ENCODE results near the gene KBTBD13.
"Not testable (repeated sequence)": the region's sequence is repeated elsewhere in the genome, so short reads cannot be mapped to it uniquely, and the experiment has no call there.

Gene KBTBD13

DNA sequence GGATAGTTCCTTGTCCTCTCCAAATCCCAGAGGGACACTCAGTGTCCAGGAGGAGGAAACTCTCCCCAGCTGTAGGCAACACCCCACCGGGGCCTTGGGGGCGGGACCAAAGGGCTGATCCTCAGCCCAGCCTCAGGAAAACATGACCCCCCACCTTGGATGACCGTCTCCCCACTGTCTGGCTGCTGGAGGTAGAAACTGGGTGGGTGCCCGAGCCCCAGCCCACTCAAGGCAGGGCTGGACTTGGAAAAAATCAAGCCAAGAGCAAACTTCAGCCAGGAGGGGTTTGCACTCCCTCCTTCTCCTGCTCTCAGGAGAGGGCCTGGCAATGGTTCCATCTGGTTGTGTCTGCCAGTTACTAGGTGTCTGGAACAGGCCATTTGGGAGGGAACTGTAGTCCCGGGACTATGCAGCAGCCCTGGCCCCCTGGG is 5.2 kb upstream of the KBTBD13 start:
- DNase-seq: no peak

DNA sequence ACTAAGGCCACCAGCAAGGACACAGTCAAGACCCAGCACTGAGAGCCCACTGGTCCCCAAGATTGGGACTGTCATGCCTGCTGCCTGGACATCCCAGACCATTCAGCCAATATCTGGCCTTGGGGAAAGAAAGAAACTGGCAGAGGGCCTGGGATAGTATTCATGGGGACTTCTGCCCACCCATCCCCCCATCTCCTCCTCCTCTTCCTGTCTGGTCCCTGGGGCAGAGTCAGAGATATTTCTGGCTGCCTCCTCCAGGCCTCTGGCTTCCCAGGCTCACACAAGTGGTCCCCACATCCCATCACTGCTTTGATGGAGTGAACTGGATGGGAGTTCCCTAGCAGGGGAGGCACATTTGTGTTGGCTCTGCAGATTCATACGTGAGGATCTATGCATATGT is 4.5 kb upstream of the KBTBD13 start:
- DNase-seq: no peak

DNA sequence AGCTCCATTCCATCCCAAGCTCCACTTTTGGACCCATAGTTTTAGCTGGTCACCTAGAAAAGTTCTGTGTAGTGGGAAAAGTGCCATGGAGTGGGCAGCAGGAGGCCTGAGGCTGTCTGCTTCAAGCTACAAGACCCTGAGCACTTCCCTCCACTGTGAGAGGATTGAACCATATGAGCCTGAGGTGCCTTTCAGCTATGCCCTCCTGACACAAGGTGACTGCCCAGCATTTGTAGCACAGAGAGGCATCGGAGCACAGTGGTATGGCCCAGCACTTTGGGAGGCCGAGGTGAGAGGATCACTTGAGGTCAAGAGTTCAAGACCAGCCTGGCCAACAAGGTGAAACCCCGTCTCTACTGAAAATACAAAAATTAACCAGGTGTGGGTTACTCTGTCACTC is 3.9 kb upstream of the KBTBD13 start:
- DNase-seq: no peak

DNA sequence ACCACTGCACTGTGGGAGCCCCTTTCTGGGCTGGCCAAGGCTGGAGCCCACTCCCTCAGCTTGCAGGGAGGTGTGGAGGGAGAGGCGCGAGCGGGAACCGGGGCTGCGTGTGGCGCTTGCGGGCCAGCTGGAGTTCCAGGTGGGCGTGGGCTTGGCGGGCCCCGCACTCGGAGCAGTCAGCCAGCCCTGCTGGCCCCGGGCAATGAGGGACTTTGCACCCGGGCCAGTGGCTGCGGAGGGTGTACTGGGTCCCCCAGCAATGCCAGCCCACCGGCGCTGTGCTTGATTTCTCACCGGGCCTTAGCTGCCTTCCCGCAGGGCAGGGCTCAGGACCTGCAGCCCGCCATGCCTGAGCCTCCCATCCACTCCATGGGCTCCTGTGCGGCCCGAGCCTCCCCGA is 1.6 kb upstream of the KBTBD13 start:
- DNase-seq: not testable (repeated sequence)

DNA sequence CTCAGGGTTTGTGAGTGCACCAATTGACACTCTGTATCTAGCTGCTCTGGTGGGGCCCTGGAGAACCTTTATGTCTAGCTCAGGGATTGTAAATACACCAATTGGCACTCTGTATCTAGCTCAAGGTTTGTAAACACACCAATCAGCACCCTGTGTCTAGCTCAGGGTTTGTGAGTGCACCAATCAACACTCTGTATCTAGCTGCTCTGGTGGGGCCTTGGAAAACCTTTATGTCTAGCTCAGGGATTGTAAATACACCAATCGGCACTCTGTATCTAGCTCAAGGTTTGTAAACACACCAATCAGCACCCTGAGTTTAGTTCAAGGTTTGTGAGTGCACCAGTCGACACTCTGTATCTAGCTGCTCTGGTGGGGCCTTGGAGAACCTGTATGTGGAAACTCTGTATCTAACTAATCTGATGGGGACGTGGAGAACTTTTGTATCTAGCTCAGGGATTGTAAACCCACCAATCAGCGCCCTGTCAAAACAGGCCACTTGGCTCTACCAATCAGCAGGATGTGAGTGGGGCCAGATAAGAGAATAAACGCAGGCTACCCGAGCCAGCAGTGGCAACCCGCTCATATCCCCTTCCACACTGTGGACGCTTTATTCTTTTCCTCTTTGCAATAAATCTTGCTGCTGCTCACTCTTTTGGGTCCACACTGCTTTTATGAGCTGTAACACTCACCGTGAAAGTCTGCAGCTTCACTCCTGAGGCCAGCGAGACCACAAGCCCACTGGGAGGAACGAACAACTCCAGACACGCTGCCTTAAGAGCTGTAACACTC is 745 bp upstream of the KBTBD13 start:
- not testable (repeated sequence) for DNase-seq

DNA sequence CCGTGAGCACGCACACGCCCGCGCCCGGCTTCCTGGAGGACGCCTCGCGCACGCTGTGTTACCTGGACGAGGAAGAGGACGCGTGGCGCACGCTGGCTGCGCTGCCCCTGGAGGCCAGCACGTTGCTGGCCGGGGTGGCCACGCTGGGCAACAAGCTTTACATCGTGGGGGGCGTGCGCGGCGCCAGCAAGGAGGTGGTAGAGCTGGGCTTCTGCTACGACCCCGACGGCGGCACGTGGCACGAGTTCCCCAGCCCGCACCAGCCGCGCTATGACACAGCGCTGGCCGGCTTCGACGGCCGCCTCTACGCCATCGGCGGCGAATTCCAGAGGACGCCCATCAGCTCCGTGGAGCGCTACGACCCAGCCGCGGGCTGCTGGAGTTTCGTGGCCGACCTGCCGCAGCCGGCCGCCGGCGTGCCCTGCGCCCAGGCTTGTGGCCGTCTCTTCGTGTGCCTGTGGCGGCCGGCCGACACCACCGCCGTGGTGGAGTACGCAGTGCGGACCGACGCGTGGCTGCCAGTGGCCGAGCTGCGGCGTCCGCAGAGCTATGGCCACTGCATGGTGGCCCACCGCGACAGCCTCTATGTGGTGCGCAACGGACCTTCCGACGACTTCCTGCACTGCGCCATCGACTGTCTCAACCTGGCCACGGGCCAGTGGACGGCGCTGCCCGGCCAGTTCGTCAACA is 890 bp downstream of the KBTBD13 start:
- no peak for DNase-seq

DNA sequence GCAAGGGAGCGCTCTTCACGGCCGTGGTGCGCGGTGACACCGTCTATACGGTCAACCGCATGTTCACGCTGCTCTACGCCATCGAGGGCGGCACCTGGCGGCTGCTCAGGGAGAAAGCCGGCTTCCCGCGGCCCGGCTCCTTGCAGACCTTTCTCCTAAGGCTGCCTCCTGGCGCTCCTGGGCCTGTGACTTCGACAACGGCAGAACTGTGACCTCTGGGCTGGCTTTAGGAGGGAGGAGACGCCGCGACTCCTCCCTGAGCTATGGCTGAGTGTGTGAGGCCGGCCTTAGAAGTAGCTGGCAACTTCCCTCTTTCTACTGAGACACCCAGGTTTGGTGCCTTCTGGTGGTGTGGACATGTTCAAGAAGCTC is 1.4 kb downstream of the KBTBD13 start:
- DNase-seq: peak; percentile 37

DNA sequence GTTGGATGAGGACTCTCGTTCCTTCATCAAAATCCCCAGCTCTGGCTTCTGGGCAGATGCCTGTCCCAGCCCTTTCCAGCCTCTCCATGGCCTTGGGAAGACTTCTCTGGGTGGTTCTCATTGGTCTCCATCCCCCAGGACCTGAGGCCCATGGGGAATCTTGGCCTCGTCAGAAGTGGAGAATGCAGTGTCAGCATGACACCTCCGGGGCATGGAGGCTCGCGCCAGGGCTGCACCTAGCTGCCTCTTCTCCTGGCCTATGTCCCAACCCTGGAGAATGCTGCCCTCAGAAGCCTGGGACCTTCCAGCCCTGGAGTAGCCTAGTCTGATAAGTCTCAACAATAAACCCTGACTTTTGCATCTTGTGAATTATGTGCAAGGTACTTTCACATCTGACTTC is 3.0 kb downstream of the KBTBD13 start:
- DNase-seq: no peak

DNA sequence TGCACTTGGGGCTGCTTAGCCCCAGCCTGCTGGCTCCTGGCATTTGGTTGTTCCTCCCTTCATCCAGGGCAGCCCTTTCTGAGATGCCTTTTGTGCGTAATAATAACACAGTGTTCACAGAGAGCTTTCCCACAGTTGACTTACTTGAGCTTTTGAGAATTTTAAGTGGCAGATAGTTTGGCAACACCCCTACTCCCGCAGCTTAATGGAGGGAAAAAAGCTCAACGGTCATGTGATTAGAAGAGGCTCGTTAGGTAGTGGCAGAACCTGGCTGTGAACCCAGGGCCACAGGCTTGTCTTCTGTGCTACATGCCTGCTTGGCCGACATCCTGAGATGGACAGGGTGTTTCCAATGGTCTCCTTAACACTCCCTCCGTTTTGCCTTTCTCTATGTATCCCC is 4.7 kb downstream of the KBTBD13 start:
- DNase-seq: no peak

DNA sequence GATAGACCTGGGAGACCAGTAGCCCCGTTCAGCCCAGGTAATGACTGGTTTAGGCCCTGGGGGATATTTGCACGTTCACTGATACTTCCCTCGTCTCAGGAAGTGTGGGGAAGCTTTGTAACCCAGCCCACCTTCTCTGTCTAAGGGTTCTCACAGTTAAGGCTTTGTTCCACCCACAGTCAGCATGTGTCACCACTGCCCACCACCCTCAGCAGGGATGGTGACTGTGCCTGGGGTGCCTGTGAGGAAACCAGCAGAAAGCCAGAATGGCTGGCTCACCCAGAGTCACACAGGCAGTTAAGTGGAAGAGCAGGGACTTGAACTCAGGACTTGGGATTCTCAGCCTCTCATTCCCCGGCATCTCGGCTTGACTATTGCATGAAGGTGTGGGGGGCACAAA is 5.2 kb downstream of the KBTBD13 start:
- DNase-seq: peak; percentile 50

DNA sequence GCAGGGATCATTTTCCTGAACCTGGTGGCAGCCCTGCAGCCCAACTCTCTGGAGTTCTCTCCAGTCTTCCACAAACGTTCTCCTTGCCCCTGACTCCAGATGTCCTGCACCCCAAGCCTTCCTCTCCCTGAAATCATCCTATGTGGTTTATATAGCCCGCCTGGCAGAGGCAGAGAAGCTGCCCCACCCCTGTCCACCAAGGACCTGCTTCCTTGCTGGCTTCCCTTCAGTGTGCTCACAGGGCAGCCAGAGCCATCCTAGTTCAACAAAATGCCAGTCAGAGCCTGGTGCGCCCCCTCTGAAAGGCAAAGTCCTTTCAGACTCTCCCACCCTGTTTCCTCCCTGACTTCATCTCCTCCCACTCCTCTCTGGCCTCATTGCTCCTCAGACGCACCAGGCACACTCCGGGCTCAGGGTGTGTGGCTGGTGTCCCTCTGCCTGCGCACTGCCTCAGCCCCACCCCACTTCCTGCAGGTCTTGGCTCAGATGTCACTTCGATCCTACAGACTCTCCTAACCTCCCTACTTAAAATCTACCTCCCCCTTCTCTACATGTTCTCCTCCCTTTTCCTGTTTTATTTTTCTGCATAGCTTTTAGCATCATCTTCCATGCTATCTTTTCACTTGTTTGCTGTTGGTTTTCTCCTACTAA is 5.9 kb downstream of the KBTBD13 start:
- DNase-seq: peak; percentile 51

DNA sequence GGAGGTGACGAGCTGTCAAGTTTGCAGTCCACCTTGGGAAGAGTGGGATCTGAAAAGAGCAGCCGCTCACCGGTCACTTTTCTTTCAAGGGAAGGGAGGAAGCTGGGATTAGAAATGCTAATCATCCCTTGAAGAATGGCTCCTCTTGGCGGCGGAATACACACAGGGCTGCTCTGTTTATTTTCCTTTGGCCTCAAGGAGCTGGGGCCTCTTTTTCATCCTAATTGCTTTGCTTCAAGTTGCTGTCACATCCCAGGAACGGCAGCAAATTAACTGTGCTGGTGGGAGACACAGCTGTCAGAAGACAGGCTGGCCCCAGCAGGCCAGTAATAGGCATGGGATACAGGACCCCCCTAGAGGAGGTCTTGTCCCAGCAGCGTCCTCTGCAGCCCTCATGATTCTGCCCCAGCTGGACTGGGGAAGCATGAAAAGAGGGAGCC is 6.7 kb downstream of the KBTBD13 start:
- DNase-seq: no peak

DNA sequence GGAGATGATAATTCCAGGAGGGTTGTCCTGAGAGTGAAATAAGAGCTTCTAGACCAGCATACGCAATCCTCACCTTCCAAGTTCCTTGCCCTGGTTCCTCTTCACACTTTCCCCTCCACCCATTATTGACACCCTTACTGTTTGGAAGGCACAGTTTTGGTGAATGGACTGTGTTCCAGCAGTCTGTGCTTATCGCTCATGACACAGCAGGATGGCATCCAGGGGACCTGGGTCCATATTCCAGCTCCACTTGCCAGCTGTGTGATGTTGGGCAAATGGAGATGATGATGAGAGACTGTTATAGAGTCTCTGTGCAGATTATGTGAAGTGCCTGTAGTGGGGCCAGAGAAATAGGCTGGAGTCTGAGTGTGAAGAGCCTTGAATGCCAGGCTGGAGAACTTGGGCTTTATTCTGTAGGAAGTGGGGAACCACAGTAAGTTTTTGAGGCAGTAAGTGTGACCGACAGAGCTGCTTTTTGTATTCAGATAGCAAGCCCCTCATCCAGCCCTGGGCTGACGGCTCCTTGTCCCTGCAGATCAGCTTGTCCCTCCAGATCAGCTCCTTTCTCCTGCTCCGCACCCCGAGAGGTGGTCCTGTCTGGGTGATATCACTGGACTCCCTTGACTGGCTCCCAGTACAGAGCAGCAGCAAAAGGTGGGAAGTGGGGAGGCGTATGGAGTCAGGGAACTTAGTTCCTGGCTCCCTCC is 8.1 kb downstream of the KBTBD13 start:
- DNase-seq: no peak

DNA sequence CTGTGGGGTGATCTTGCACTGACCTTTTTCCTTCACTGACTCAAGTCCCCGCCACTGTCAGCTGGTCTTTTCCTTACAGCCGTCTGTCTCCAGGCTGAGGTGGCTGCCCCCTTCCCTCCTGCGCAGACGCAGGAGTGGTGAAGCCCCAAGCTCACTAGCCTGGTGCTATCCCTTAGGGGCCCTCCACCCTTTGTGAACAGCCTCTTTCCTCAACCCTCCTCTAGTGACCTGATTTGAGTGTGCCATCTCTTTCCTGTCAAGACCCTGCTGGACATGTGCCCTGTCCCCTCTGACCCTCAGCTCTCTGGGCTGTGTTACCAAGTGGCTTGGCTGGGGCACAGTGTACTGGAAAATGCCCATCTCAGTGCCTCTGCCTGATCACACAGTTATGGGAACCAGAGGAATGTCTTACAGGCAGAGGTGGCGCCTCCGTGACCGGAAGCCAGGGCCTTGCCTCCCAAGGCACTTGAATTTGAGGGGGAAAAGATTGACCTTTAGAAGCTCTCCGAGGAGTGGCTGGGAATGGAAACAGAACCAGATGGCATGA is 8.7 kb downstream of the KBTBD13 start:
- DNase-seq: no peak

DNA sequence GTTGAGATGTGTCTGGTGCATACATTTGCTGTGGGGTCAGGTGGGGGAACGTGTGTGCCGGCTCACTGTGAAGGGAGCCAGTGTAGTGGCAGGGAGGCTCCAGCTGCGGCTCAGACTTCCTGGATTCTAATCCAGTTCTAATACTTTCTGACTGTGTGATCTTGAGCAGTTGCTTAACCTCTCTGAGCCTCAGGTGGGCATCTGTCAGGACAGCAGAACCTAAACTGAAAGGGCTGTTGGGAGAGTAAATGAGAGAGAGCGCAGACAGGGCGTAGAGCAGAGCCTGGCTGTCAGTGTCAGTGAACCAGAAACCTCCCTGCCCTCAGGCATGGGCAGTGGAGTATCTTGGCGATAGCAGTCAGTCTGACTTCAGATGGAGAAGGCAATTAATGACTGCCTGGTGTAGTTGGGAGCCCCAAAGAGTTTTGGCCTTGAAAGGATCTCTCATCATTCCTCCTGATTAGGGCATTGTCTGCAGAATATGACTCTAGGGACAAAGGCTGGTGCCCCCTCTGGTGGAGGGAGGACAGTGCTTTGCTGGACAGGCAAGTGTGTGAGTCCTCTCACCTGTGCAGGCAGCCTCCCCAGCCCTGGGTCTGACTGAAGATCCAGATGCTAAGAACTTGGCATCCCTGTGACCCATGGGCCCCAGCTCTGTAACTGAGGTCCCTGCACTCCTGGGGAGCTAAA is 9.6 kb downstream of the KBTBD13 start:
- peak; percentile 21 for DNase-seq

DNA sequence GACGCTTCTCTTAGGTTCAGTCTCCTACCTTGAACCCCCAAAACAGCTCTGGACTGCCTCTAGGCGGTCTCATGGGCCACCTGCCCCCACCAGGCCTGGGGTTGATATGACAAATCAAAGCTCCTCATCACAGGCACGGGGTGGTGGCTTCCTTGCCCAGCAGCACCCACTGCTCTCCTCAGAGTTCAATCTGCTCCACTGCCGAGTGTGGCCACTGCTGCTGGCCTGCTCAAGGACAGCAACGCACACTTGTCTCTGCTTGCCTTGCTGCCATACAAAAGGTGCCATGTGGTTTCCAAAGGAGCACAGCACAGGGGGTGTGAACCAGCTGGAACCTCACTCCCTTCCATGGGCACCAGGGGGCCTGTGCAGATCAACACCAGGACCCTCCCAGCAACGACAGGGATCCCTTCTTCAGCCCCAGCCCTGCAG is 10.2 kb downstream of the KBTBD13 start:
- DNase-seq: no peak

DNA sequence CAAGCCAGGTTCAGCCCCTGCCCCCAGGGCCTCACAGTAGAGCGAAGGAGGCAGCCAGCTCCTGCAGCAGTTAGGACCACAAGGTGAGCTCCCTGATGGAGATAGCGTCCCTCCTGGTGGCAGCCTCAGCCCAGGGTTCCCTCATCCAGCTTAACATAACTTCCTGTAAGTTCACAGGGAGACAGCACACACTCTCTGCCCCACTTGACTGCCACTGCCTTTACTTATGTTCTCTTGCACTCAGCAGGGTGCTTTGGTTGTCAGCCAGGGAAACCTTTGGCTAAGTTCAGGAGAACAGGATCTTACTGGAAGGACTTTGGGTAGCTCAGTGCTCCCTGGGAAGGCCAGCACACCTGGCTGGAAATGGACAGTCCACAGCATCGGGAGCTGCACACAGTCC is 10.9 kb downstream of the KBTBD13 start:
- DNase-seq: no peak

DNA sequence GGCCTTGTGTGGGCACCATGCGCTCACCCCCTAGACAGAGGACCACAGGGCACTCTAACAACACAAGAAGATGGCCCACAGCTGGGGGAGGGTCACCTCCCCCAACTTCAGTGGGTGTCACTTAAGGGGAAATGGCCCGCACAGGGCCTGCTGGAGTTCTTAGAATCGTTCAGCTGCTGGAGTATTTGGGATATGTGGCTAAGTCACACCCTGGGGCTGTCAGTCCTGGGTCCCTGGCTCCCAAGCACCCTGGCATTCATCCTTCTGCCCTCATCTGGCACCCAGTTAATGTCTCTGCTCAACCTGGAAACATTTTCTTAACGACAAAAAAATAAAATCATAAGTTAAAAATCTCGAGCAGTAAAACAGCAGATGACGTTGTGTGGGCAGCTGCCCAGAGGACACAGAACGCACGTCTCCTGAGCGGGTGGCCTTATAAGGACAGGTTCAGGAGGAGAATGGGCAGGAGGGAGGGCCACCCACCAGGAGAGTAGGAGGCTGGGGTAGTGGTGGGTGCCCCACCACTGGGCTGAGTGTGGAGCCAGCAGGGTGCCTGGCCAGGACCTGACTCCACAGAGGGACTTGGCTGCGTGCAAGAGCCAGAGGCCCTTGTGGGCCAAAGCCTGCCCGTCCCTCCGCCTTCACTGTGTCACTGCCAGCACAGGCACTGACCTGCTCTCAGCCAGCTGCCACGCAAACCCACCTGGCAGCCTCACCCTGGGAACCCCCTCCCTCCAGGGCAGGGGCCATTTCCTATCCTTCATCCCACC is 11.5 kb downstream of the KBTBD13 start:
- DNase-seq: no peak

DNA sequence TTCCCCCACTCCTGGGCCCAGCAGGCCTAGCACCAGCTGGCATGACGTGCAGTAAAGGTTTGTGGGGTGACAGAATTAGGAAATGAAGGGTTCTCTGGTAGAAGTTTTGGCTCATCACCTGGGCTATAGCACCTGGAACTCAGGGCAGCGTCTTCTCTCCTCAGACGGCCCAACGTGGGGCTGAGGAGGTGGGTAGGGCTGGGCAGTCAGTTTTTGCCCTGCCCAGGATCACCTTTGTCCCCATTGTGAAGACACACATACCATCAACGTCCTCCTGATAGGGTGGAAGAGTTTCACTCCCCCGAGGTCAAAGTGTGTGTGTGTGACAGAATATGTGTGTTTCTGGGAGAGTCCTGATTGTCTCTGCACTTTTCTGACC is 12.1 kb downstream of the KBTBD13 start:
- no peak for DNase-seq

DNA sequence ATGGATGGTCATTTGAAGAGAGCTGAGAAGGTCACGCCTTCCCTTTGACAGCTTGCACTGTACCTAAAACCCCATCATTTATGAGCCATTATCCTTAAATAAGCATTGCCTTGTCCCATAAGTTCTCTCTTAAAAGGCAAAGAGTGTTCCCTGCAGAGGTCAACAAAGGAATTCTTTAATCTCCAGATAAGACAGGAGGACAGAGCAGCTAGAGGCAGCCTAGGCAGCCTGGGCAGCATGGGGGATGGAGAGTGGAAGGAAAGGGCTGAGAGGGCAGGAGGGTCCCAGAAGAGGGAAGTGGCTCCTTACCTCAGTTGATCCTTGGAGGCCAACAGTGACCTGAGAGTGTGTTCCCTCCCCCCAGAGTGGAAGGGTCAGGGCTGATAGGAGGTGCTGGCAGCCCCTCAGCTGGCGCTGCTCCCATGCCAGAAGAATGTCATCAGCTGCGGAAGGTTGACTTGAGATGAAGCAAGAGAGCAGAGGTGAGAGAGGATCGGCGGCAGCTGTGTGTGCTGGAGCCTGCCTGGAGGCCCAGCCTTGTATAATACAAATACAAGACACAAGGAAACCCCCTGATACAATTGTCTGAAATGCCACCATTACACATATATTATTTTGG is 12.8 kb downstream of the KBTBD13 start:
- DNase-seq: no peak
